Stimulated activated memory B cell treated with anti-CD40 and anti-IgM and Interleukin-4, amounts not matched to agents 10 μg/mL and 1 μg/mL and 100 μg/mL, for 72 hours (primary cell): Measurements from ENCODE around the gene NOC3L.

Source experiments
- ATAC-seq: fragments of 150-1000 bp; cut with Tn5 transposase; 2 replicates; pipeline ENCODE4 v1.10.0; 2021
- H3K27ac Mint-ChIP-seq: one replicate; pipeline ENCODE4 v1.8.0; 2022; ENCODE audit warnings: mild to moderate bottlenecking, mixed read lengths
- H3K27me3 Mint-ChIP-seq: one replicate; pipeline ENCODE4 v1.8.0; 2022; ENCODE audit warnings: mixed read lengths
- H3K36me3 Mint-ChIP-seq: one replicate; pipeline ENCODE4 v1.8.0; 2022; ENCODE audit warnings: mixed read lengths
- H3K4me1 Mint-ChIP-seq: one replicate; pipeline ENCODE4 v1.8.0; 2022; ENCODE audit warnings: mixed read lengths
- H3K4me3 Mint-ChIP-seq: one replicate; pipeline ENCODE4 v1.8.0; 2022; ENCODE audit warnings: mild to moderate bottlenecking, moderate library complexity, mixed read lengths
- H3K9me3 Mint-ChIP-seq: one replicate; pipeline ENCODE4 v1.8.0; 2022; ENCODE audit warnings: mixed read lengths

The NOC3L gene

DNA sequence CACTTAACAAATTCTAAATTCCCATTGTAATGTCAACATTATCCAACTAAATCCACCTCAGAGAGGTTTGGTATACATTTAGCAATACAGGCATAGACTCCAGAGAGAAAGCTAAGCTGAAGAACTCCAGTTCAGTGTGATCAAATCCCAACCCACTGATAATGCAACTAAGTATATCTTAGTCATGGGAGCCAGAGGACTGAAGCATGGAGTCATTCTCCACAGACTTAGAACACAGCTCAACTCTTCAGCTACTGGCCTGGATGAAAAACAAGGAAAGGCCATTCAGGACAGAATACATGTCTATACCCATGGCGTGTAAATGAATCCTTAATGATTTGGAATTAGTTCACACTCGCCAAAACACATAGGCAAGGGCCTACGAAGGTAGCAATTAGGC lies 27.9 kb downstream of the NOC3L start:
- H3K4me1 Mint-ChIP-seq, result no peaks in the 10 kb centered on the region
- H3K27ac Mint-ChIP-seq, result no peak overlapping the region
- no peak overlapping the region for H3K4me3 Mint-ChIP-seq
- no peak for ATAC-seq
- no peaks in the 10 kb centered on the region for H3K9me3 Mint-ChIP-seq
- no peaks in the 10 kb centered on the region for H3K27me3 Mint-ChIP-seq
- H3K36me3 Mint-ChIP-seq, result peaks cover 48% of the 10 kb centered on the region

DNA sequence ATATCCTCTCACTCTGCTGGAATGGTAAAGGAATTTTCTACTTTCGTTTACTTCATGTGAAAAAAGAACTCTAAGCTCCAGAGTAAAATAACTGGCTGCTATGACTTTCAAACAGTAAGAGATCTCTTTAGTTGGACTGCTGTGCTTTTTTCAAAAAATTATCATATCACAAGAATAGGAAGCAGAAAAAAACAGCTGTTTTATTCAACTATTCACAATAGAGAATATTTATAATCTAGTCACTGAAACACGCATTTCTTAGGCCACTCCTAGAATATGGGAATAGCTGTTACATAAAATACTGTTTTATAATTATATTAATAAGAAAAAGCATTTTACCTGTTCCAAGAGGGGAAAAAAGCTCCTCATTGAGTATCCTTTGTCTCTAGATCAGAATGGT lies 29.7 kb downstream of the NOC3L start:
- Mint-ChIP-seq H3K9me3 (no peaks in the 10 kb centered on the region), H3K4me1 (no peaks in the 10 kb centered on the region), H3K27ac (no peak overlapping the region), H3K27me3 (no peaks in the 10 kb centered on the region), H3K36me3 (peaks cover 43% of the 10 kb centered on the region), H3K4me3 (no peak overlapping the region)
- ATAC-seq, result no peak

DNA sequence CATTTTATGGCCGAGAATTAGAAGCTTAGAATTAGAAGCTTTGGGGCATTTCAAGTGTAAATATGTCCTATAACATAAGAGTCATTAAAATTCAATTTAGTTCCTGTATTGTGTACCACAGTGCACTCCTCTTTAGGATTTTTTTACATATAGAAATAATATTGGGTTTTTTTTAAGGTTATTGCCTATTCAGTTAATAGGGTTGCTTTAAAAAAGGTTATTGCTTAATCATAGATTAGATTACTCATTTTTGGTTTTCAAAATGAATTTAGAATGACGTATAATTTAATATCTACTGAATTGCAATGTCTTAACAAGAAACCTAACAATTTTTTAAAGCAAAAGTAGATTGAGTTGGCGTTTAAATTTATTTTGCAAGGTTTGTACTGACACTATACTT lies 34.1 kb downstream of the NOC3L start:
- no peaks in the 10 kb centered on the region for H3K9me3 Mint-ChIP-seq
- no peak for ATAC-seq
- peaks cover 48% of the 10 kb centered on the region for H3K36me3 Mint-ChIP-seq
- no peaks in the 10 kb centered on the region for H3K4me1 Mint-ChIP-seq
- H3K27ac Mint-ChIP-seq, result no peak overlapping the region
- H3K4me3 Mint-ChIP-seq, result no peak overlapping the region
- H3K27me3 Mint-ChIP-seq, result no peaks in the 10 kb centered on the region

DNA sequence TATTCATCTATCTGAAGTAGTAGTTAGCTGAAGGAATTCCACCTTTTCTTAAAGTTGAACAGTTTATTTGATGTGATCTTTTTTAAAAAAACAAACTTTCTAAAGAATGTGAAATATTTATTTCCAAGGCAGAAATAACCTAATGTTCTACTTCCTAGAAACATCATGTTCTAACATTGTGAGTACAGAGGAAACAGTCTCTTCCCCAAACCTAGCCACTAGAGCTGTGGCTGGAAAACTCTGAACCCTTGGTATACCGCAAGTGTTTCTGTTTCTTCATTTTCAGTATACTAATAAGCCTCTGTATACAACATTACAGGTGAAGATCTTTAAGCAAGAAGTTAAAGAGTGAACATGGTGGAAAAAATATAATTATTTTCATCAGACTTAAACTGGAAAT lies 35.1 kb downstream of the NOC3L start:
- peaks cover 45% of the 10 kb centered on the region for H3K36me3 Mint-ChIP-seq
- no peak for ATAC-seq

DNA sequence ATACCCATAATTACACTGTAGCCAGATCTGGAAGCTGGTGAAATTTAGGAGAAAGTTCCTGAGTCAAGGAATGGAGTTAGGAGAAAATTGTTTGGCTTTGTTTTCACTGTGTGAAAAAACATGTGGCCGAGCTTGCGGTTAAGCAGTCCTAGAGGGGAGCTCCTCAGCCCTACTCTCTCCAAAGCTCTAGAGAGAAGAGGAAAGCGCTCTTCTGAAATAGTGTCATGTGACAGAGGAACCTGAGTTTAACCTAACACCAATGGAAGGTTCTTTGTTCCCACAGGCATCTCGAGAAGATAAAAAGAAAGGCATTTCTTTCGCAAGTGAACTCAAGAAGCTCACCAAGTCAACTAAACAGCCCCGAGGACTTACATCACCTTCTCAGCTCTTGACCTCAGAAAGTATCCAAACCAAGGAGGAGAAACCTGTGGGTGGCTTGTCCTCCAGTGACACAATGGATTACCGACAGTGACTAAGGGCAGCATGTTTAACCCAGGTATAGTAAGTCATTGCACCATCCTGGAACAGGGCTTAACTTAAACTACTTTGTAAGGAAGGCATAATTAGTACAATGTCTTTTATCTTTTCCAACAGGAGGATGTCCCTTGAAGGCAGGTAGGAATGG lies 38.0 kb downstream of the NOC3L start:
- Mint-ChIP-seq H3K27ac (no peak overlapping the region), H3K27me3 (no peaks in the 10 kb centered on the region), H3K4me3 (no peak overlapping the region), H3K4me1 (no peaks in the 10 kb centered on the region), H3K9me3 (no peaks in the 10 kb centered on the region), H3K36me3 (peaks cover 30% of the 10 kb centered on the region)
- ATAC-seq, result no peak

More for the DNA sequence above, 35.1 kb downstream of the NOC3L start:
- Mint-ChIP-seq H3K27ac (no peak overlapping the region), H3K4me1 (no peaks in the 10 kb centered on the region), H3K27me3 (no peaks in the 10 kb centered on the region), H3K4me3 (no peak overlapping the region), H3K9me3 (no peaks in the 10 kb centered on the region)

DNA sequence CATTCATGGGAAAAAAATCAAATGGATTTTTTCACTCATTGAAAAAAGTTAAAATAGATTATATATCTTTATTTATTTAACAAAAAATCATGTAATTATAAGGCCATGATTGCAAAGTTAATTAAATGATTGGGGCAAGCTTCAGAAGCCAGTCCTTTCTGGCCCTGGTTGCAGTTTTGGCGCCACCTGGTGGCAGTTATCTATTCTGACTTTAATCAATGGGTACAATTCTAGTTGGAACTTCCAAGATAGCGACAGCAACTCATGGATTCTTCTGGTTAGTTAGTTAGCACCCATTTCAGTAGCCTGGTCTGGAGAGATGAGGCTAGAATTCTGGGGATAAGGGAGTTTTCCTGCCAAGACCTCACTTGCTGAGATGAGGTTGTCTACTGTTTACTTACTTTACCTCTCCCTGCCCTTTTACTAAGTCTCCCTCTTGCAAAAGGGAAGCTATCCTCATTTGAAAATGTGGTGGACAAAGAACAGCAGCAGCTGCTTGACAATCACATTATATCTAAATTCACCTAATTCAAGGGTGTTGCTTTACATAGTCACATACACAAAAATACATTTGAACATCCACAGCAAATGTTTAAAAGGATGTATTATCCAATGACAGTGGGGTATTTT lies 42.3 kb downstream of the NOC3L start:
- no peak overlapping the region for H3K27ac Mint-ChIP-seq
- ATAC-seq, result no peak
- H3K9me3 Mint-ChIP-seq, result no peaks in the 10 kb centered on the region
- H3K4me3 Mint-ChIP-seq, result no peak overlapping the region
- no peaks in the 10 kb centered on the region for H3K4me1 Mint-ChIP-seq
- H3K36me3 Mint-ChIP-seq, result peaks cover 14% of the 10 kb centered on the region
- no peaks in the 10 kb centered on the region for H3K27me3 Mint-ChIP-seq

DNA sequence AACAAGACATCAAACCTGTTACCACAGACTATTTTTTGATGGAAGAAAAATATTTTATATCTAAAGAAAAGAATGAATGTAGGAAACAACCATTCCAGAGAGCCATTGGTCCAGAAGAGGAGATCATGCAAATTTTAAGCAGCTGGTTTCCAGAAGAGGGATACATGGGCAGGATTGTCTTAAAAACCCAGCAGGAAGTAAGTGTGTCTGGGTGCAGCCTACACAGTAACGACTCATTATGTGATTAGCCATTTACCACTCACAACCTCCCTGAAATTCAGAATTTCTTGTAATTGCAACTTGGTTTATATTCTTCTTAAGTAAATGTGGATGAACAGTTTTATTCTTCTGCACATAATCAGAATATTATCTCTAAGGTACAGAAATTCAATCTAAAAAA lies 46.2 kb downstream of the NOC3L start:
- no peak for ATAC-seq
- Mint-ChIP-seq H3K27ac (no peak overlapping the region), H3K27me3 (no peaks in the 10 kb centered on the region), H3K9me3 (no peaks in the 10 kb centered on the region), H3K4me3 (no peak overlapping the region), H3K36me3 (no peaks in the 10 kb centered on the region), H3K4me1 (no peaks in the 10 kb centered on the region)

DNA sequence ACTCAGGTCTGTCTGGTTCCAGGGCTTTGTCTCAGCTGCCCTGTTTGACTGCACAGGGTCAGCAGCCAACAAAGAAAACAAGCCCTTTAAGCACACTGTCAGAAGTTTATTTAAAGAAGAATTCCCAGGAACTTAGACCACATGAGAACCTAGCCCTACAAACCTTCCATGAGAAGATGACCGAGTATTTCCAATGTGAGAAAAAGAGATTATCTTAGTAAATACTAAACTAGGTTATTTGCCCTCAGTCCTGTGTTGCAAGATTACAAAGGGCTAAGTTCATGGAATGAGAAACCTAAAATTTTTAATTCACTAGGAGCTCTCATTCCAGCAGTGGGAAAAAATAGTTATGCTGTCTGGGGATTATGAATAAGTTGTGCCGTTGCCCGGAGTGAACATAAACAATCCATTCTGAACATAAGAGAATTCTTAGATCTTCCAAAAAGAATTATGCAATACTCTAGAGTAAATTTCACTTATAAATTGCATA lies 46.7 kb downstream of the NOC3L start:
- Mint-ChIP-seq H3K36me3 (no peaks in the 10 kb centered on the region), H3K9me3 (no peaks in the 10 kb centered on the region), H3K4me1 (no peaks in the 10 kb centered on the region), H3K27ac (no peak overlapping the region), H3K27me3 (no peaks in the 10 kb centered on the region), H3K4me3 (no peak overlapping the region)
- no peak for ATAC-seq

DNA sequence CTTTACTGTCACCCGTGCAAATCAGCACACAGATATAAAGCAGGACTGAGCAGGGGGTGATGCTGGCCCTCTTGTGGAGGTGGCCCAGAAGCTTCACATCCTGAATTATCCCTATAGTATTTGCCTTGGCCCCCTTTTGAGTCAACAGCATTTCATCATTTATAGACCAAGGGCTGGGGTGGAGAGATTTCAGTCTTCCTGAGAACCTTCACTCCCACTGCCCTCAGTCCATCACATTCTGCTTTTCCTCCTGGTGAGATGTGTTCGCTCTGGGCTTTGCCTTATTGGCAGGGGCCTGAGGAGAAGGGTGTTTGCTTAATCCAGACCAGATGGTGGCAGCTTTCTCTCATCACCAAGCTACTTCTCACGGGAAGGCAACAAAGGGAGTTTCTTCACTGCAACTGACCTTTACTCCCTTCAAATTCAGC lies 47.7 kb downstream of the NOC3L start:
- Mint-ChIP-seq H3K36me3 (no peaks in the 10 kb centered on the region), H3K9me3 (no peaks in the 10 kb centered on the region), H3K27ac (no peak overlapping the region), H3K4me3 (no peak overlapping the region), H3K4me1 (no peaks in the 10 kb centered on the region), H3K27me3 (no peaks in the 10 kb centered on the region)
- ATAC-seq, result no peak

DNA sequence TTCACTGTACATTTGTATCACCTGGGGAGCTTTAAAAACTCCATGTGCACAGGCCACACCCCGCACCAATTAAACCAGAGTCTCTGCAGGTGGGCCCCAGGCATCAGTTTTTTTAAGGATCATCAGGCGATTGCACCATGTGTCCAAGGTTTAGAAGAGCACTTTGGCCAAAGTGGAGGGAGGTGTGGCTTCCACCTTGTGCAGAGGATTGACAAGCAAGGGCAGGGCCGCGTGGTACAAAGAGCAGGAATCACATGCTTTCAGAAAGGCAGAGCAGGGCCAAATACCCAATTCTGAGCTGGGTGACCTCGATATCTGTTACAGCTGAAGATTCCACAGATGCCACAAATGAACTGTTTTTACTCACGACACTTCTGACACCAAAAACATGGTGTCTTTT lies 52.4 kb downstream of the NOC3L start:
- Mint-ChIP-seq H3K4me3 (no peak overlapping the region), H3K36me3 (no peaks in the 10 kb centered on the region), H3K9me3 (no peaks in the 10 kb centered on the region), H3K27ac (no peak overlapping the region), H3K27me3 (peaks cover 37% of the 10 kb centered on the region), H3K4me1 (no peaks in the 10 kb centered on the region)
- ATAC-seq, result no peak

DNA sequence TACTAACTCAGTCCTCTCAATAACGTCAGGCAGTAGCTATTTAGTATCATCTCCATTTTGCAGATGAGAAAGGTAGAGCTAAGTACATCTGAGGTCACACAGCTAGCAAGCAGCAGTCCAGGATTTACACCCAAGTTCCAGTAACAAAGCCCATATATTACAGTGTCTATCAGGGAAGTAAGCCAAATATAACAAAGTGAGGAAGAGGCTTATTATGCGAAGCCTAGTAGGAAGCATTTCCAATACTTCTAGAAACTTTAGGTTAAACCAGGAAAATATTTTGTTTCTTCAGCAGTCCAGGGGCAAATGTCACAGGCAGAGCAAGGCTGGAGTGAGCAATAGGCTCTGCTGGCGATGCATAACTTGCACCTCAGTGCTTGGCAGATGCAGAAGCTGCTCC lies 53.9 kb downstream of the NOC3L start:
- Mint-ChIP-seq H3K27me3 (peaks cover 42% of the 10 kb centered on the region), H3K36me3 (no peaks in the 10 kb centered on the region), H3K27ac (no peak overlapping the region), H3K9me3 (no peaks in the 10 kb centered on the region), H3K4me1 (no peaks in the 10 kb centered on the region), H3K4me3 (no peak overlapping the region)
- no peak for ATAC-seq

DNA sequence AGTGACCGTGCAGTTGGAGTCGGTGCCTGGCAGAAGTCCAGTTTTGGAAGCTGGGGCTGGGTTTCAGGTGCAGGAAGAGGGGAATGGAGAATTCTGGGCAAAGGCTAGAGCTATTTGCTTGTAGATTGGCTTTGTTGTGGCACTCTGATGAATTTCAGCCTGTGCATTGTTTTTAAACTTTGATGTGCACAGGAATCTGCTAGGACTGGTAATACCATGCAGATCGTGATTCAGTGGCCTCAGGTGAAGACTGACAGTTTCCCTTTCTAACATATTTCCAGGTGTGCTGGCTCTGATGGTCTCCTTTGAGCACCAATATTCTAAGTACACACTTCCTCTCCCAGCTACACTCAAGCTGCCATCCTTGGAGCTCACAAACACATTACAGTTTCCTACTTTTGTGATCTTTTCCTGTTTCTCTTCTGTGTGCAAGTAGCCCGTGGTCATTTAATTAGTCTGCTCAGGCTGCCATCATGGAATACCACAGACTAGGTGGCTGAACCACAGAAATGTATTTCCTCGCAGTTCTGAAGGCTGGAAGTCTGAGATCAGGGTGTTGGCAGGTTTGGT lies 55.6 kb downstream of the NOC3L start:
- Mint-ChIP-seq H3K9me3 (no peaks in the 10 kb centered on the region), H3K36me3 (no peaks in the 10 kb centered on the region), H3K4me1 (no peaks in the 10 kb centered on the region), H3K4me3 (no peak overlapping the region), H3K27me3 (peaks cover 42% of the 10 kb centered on the region), H3K27ac (no peak overlapping the region)
- ATAC-seq, result no peak

DNA sequence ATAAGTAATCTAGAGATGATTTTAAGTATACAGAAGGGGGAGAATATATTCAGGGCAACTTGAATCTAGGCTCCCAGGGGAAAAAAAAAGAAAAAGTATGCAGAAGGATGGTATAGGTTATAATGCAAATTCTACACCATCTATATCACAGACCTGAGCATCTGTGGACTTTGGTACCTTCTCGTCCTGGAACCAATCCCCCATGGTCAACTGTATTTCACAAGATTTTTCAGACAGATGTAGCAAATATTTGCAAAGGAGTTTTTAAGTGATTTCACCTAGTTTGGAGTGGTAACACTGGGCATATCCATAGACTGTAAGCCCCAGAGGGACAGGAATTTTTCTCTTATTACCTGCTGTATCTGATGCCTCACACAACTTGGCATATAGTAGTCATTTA lies 58.8 kb downstream of the NOC3L start:
- Mint-ChIP-seq H3K36me3 (no peaks in the 10 kb centered on the region), H3K27ac (no peak overlapping the region), H3K4me1 (no peaks in the 10 kb centered on the region), H3K9me3 (no peaks in the 10 kb centered on the region), H3K27me3 (peaks cover 48% of the 10 kb centered on the region), H3K4me3 (no peak overlapping the region)
- no peak for ATAC-seq

DNA sequence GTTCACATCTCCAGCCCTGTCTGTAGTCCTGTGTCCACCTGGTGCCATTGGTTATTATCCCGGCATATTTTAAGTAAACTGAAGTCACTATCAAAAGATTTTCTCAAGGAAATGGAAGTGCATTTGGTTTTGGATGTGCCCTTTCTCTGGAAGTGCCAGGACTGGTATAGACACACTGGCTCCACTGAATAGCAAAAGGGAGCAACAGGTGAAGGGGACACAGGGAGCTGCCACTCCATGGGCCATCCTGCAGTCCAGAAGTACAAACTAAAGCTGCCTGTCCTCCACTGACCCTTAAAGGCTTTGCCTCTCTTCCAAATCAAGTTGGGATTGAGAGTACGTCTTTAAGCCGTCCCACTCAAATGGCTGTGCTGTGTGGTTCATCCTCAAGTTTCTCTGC lies 62.7 kb downstream of the NOC3L start:
- no peak overlapping the region for H3K27ac Mint-ChIP-seq

DNA sequence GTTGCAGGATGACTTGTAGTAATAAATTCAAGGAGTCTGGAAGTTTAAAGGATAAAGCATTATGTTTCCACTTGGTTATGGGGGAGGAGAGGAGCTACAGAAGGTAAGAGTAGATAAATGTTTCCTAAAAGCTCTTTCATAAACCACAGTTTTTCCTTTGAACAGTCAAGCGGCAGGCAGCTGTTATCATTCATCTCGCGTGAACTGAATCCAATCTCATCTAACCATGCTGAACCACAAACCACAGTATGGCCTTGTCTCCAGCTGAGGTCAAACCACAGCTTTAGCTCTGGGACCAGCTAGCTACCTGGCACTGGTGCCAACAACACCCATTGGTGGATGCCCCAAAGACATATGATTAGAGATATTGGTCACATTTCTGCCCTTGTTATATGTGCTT lies 63.3 kb downstream of the NOC3L start:
- H3K27me3 Mint-ChIP-seq, result peaks cover 40% of the 10 kb centered on the region
- no peaks in the 10 kb centered on the region for H3K4me1 Mint-ChIP-seq
- H3K36me3 Mint-ChIP-seq, result no peaks in the 10 kb centered on the region
- H3K9me3 Mint-ChIP-seq, result no peaks in the 10 kb centered on the region
- ATAC-seq, result peak; percentile 41
- H3K4me3 Mint-ChIP-seq, result no peak overlapping the region
- no peak overlapping the region for H3K27ac Mint-ChIP-seq

More for the DNA sequence above, 62.7 kb downstream of the NOC3L start:
- Mint-ChIP-seq H3K4me1 (no peaks in the 10 kb centered on the region), H3K9me3 (no peaks in the 10 kb centered on the region), H3K36me3 (no peaks in the 10 kb centered on the region), H3K27me3 (peaks cover 38% of the 10 kb centered on the region), H3K4me3 (no peak overlapping the region)
- no peak for ATAC-seq

DNA sequence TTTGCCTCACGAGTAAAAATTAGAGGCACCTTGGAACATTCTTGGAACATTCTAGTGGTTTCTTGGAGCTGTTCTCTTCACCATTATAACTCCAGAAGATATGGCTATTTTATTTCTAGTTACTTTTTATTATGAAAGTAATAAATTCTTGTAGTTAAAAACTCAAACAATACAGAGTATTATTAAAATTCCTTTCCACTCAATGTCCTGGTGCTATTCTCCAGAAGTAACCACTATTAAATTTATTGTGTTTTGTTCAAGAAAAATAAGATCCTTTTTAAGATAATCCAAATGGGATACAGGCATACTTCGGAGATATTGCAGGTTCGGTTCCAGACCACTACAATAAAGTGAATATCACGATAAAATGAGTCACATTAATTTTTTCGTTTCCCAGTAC lies 68.6 kb downstream of the NOC3L start:
- Mint-ChIP-seq H3K9me3 (no peaks in the 10 kb centered on the region), H3K27ac (no peak overlapping the region), H3K27me3 (peaks cover 35% of the 10 kb centered on the region), H3K36me3 (no peaks in the 10 kb centered on the region), H3K4me3 (no peak overlapping the region), H3K4me1 (no peaks in the 10 kb centered on the region)
- ATAC-seq, result no peak
